HG02763 (cell line): ENCODE data around the gene MRPL28.

Experiments used
- ATAC-seq: cut with Tn5 transposase; IDR thresholded peaks from one replicate; pipeline ENCODE4 v1.9.1; 2021; ENCODE audit warnings: mild to moderate bottlenecking, moderate library complexity; ENCODE audit not compliant: unreplicated experiment

The MRPL28 gene

GRCh38 chr16:318628-319027 is 51.7 kb downstream of the MRPL28 start:
- no peak for ATAC-seq

- ATAC-seq, result no peak
Observed at GRCh38 chr16:317583-317982, 52.8 kb downstream of the MRPL28 start.
